ENCODE data around the gene HRH4.

GRCh38 chr18:24436939-24437338 is 23.5 kb upstream of the HRH4 start:
- TF ChIP-seq EZH2 (IDR thresholded peaks at IDR 0.05; ENCODE audit: borderline replicate concordance, insufficient read depth, low read depth, low read length, poor library complexity, severe bottlenecking) (no peak), CTCF (IDR thresholded peaks at IDR 0.05) (no peak)
